ENCODE results near the gene SIGLEC1.
A peak's percentile ranks its signal among the peaks of the same experiment; 100 is the strongest.

SIGLEC1 gene

GRCh38 chr20:3712279-3712873 lies at the start of gene SIGLEC1:
Gene SIGLEC1, minus strand, starts transcription at chr20:3712600. Its CDS starts 5,472 bp downstream, at chr20:3707128.
- peak in 6 of 10 donors; percentile 17 to 91 (median 52) for DNase-seq
- intact Hi-C loops (cut with DNase I), result no loop called here

- DNase-seq, result peak in 1 of 10 donors; percentile 62
- intact Hi-C loops (cut with DNase I), result no loop called here
Observed at GRCh38 chr20:3760655-3761348, 48.4 kb upstream of the SIGLEC1 start.

DNA sequence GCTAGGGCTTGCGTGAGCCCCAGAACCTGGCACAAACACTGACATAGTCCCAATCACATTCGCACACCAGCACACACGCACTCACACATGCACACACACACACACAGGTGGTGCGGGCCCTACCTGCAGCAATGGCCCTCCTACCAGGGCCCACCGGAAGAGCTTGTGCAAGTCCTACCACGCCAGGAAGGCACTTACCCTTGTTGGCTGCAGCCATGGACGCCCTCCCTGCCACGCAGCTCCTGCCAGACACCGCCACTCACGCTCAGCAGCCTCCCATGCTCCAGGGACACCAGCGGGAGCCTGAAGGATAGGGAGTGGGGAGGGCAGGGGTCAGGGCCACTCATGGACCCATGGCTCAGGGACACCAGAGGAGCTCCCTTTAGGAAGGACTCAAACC lies 47.5 kb upstream of the SIGLEC1 start:
- intact Hi-C loops (cut with DNase I), result no loop called here

GRCh38 chr20:3759316-3759823 lies 47.0 kb upstream of the SIGLEC1 start:
- intact Hi-C loops (cut with DNase I), result no loop called here
- DNase-seq, result no peak

More for the DNA sequence above, 47.5 kb upstream of the SIGLEC1 start:
- DNase-seq, result peak in 1 of 10 donors; percentile 75

GRCh38 chr20:3758566-3758965 lies 46.2 kb upstream of the SIGLEC1 start:
- intact Hi-C loops (cut with DNase I), result no loop called here
- no peak for DNase-seq

DNA sequence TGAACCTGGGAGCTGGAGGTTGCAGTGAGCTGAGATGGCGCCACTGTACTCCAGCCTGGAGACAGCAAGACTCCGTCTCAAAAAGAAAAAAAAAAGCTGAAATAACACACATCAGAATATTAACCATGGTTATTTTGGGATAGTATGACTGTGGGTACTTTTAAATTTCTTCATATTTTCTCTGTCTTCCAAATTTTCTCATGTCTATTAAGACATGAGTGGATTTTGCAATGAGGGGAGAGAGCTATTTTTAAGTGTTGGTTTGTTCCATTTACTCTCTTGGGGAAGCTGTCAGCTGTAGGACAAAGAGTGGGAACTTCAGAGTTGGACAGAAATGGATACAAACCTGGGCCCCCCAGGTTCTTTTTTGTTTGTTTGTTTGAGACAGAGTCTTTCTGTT lies 44.9 kb upstream of the SIGLEC1 start:
- intact Hi-C loops (cut with DNase I), result no loop called here
- DNase-seq, result no peak

GRCh38 chr20:3755814-3756480 lies 43.5 kb upstream of the SIGLEC1 start:
- peak in 1 of 10 donors; percentile 66 for DNase-seq
- intact Hi-C loops (cut with DNase I), result no loop called here

DNA sequence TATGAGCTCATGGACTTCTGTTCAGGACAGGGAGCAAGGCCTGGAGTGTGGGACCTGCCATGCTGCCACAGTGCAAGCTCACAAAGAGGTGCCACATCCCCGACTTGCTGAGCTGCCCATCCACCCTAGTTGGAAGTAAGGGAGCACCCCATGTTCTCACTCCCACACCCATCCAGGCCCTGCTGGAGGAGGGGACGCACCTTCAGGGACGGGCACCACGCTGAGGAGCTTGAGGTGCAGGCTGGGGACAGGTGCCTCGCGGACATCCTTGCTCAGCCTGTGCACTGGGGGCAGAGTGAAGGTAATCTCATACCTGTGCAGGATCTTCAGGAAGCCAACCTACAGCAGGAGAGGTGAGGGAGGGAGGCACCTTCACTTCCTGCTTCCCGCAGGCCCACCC lies 42.9 kb upstream of the SIGLEC1 start:
- intact Hi-C loops (cut with DNase I), result no loop called here
- peak in 1 of 10 donors; percentile 61 for DNase-seq

GRCh38 chr20:3754276-3754630 lies 41.9 kb upstream of the SIGLEC1 start:
- intact Hi-C loops (cut with DNase I), result no loop called here
- peak in 1 of 10 donors; percentile 80 for DNase-seq

DNA sequence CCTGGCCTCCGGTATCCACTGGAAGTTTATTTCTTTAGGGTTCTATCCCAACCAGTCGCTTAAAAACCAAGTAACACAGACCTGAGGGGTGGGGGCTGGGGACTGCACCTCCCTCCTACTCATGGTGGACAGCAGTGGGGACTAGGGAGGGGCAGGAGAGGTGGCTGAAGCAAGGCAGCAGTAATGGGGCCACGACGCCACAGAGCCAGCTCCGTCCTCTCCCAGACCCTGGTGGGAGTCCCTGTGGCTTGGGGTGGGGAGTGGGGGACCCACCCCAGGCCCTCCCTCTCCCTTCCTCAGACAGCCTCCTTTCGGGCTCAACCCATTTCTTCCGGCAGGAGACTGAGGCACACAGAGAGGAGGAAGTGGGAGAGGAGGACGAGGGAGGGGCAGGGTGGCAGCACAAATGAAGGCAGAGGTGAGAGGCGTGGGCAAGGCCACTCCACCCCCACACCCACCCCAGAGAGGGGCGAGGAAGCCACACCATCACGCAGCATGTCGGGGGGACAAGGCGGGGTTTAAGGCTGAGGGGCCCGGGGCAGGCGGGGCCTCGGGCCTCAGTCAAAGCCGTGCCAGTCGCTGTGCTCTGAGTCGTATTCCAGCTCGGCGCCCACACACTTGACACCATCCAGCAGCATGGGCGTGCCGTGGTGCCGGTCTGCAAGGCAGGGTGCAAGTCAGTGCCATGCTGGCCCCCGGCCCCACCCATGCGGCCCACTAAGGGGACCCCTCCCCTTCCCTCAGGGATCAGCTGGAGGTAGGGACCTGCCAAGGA lies 41.3 kb upstream of the SIGLEC1 start:
- DNase-seq, result peak in 1 of 10 donors; percentile 89
- intact Hi-C loops (cut with DNase I), result no loop called here

DNA sequence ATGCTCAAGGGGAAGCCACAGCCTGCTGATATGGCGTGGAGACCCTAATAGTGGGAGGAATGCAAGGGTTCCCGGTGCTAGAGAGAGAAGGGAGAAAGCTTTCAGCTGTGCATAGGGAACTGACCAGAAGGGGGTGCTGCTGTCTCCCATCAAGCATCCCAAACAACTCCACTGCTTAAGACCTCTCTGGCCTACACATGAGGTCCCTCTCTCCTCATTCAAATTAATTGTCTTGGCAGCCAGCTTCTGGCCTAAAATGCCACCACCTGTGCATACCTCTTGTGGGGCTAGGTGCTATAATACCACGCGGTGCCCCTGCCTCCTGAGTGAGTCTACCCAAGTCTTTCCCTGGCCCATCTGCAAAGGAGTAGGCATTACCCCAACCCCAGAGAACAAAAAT lies 40.7 kb upstream of the SIGLEC1 start:
- peak in 5 of 10 donors; percentile 49 to 65 (median 59) for DNase-seq
- intact Hi-C loops (cut with DNase I), result no loop called here

DNA sequence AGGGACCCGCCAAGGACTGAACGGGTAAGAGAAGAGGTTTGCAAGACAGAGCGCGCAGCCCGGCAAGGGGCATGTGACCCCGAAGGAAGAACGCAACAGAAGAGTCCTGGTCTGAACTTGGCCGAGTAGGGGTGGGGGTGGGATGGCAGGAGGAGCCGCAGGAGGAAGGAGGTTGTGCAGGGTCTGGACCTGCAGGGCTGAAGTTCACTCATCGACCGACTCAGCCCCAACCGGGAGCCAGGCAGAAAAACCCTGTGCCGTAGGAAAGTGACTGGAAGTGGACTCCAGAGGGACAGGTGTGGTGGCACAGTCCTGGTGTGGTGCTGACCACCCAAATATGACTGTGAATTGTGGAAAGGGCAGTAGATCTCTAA lies 40.0 kb upstream of the SIGLEC1 start:
- no peak for DNase-seq
- intact Hi-C loops (cut with DNase I), result no loop called here

DNA sequence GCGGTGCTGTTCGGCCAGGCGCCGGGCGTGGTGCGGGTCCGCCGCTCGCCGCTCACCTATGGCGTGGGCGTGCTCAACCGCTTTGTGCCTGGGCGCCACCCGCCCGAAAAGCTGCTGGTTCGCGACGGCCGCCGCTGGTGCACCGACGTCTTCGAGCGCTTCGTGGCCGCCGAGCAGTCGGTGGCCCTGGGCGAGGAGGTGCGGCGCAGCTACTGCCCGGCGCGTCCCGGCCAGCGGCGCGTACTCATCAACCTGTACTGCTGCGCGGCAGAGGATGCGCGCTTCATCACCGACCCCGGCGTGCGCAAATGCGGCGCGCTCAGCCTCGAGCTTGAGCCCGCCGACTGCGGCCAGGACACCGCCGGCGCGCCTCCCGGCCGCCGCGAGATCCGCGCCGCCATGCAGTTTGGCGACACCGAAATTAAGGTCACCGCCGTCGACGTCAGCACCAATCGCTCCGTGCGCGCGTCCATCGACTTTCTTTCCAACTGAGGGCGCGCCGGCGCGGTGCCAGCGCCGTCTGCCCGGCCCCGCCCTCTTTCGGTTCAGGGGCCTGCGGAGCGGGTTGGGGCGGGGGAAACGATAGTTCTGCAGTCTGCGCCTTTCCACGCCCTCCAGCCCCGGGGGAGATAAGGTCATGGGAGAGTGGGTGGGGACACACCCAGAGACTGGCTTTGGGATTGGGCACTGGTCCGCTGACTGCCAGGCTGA lies 39.4 kb upstream of the SIGLEC1 start:
- DNase-seq, result no peak
- intact Hi-C loops (cut with DNase I), result no loop called here

DNA sequence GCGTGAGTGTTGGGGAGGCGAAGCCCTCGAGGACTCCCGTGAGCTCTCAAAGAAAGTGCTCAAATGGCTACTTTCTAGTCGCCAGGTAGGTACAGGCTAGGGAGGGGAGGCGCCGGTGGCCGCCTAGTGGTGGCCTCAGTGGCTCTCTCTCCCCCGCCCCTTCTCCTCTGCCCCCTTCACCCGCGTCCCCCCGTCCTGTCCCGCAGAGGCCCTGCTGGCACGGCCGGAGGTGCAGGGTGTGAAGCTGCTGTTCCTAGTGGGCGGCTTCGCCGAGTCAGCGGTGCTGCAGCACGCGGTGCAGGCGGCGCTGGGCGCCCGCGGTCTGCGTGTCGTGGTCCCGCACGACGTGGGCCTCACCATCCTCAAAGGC lies 38.9 kb upstream of the SIGLEC1 start:
- intact Hi-C loops (cut with DNase I), result no loop called here
- no peak for DNase-seq

GRCh38 chr20:3749689-3750531 lies 37.5 kb upstream of the SIGLEC1 start:
- DNase-seq, result peak in 5 of 10 donors; percentile 45 to 90 (median 49)
- intact Hi-C loops (cut with DNase I), result no loop called here

DNA sequence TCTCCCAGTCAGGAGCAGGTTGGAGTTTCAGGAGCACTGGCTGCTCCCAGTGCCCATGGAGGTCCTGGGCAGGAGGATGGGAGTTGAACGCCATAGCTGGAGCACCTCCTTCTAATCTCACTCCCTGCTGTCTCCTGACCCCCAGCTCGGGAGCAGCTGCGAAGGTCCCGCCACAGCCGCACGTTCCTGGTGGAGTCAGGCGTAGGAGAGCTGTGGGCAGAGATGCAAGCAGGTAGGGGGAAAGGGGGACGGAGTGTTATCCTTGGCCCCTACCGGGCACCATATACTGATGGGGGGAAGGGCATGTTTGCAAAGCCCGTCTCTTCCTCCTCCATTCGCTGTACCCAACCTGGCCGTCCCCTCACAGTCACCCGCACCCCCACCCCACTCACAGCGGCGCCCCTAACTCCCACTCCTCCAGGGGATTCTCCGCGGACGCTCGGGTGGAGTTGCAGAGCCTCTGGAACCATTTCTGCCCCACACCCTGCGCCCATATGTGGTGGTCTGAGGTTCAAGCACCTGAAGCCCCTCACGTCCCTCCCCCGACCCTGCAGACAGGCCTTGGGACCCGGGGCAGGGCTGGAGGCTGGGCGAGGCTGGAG lies 36.8 kb upstream of the SIGLEC1 start:
- peak in 1 of 10 donors; percentile 45 for DNase-seq
- intact Hi-C loops (cut with DNase I), result no loop called here

GRCh38 chr20:3748073-3748472 lies 35.7 kb upstream of the SIGLEC1 start:
- DNase-seq, result no peak
- intact Hi-C loops (cut with DNase I), result no loop called here

- intact Hi-C loops (cut with DNase I), result no loop called here
- DNase-seq, result no peak
Observed at GRCh38 chr20:3747471-3747870, 35.1 kb upstream of the SIGLEC1 start.

DNA sequence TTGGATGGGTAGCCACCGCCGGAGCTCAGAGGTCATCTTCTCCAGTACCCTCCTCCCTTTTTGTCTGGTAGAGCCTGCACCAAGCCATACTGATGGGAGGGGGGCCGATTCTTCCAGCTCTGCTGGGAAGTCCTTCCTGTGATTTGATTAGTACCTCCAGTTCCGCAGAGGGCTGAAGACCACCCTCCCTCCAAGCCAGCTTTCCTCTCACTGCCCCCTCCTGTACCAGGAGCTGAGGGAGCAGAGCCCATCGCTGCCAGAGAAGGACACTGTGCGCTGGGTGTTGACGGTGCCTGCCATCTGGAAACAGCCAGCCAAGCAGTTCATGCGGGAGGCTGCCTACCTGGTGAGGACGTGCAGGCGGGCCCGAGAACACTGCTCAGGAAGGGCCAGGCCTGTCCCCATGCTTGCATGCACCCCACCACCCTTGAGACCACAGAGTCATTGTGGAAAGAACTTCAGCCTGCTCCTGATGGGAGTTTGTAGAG lies 33.3 kb upstream of the SIGLEC1 start:
- peak in 2 of 10 donors; percentile 39 to 74 for DNase-seq
- intact Hi-C loops (cut with DNase I), result no loop called here
